ENCODE measurements around the gene MINAR1.

- TF ChIP-seq, protein P1, sequence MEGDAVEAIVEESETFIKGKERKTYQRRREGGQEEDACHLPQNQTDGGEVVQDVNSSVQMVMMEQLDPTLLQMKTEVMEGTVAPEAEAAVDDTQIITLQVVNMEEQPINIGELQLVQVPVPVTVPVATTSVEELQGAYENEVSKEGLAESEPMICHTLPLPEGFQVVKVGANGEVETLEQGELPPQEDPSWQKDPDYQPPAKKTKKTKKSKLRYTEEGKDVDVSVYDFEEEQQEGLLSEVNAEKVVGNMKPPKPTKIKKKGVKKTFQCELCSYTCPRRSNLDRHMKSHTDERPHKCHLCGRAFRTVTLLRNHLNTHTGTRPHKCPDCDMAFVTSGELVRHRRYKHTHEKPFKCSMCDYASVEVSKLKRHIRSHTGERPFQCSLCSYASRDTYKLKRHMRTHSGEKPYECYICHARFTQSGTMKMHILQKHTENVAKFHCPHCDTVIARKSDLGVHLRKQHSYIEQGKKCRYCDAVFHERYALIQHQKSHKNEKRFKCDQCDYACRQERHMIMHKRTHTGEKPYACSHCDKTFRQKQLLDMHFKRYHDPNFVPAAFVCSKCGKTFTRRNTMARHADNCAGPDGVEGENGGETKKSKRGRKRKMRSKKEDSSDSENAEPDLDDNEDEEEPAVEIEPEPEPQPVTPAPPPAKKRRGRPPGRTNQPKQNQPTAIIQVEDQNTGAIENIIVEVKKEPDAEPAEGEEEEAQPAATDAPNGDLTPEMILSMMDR (conservative IDR thresholded peaks at IDR 0.05; ENCODE audit: low read length) = no peak
- no peak for TF ChIP-seq EZH2phosphoT487 (IDR thresholded peaks at IDR 0.05; ENCODE audit: borderline replicate concordance, low read depth, low read length)
Measured at GRCh38 chr15:79479616-79480015, 47.5 kb downstream of the MINAR1 start.

Data from OCI-LY7 (cell line).